HPDE6-E6E7 (cell line): Measurements from ENCODE around the gene FGF14.
"Not testable (repeated sequence)": the region's sequence is repeated elsewhere in the genome, so short reads cannot be mapped to it uniquely, and the experiment has no call there.

Experiments
- DNase-seq: peaks from one replicate; pipeline ENCODE4 v3.0.0; 2011; ENCODE audit warnings: missing footprints; ENCODE audit errors: extremely low spot score

Gene FGF14

GRCh38 chr13:102041544-102041943 lies 360.3 kb downstream of the FGF14 start:
- DNase-seq, result no peak

GRCh38 chr13:102040812-102041211 lies 361.0 kb downstream of the FGF14 start:
- no peak for DNase-seq

GRCh38 chr13:102039264-102039663 lies 362.6 kb downstream of the FGF14 start:
- no peak for DNase-seq

GRCh38 chr13:102038787-102039186 lies 363.1 kb downstream of the FGF14 start:
- no peak for DNase-seq

- no peak for DNase-seq
Measured at GRCh38 chr13:102035969-102036368, 365.9 kb downstream of the FGF14 start.

GRCh38 chr13:102033857-102034331 lies 368.0 kb downstream of the FGF14 start:
- DNase-seq, result no peak

GRCh38 chr13:102033386-102033785 lies 368.5 kb downstream of the FGF14 start:
- DNase-seq, result no peak

- DNase-seq, result no peak
Measured at GRCh38 chr13:102028868-102029267, 373.0 kb downstream of the FGF14 start.

GRCh38 chr13:102028206-102028605 lies 373.6 kb downstream of the FGF14 start:
- DNase-seq, result no peak

GRCh38 chr13:102021777-102022176 lies 380.1 kb downstream of the FGF14 start:
- DNase-seq, result no peak

GRCh38 chr13:102020611-102021216 lies 381.1 kb downstream of the FGF14 start:
- no peak for DNase-seq

- DNase-seq, result no peak
Measured at GRCh38 chr13:102018716-102019115, 383.1 kb downstream of the FGF14 start.

GRCh38 chr13:102017248-102017647 lies 384.6 kb downstream of the FGF14 start:
- no peak for DNase-seq

- no peak for DNase-seq
Measured at GRCh38 chr13:102012299-102013293, 389.3 kb downstream of the FGF14 start.

GRCh38 chr13:102011455-102011854 lies 390.4 kb downstream of the FGF14 start:
- not testable (repeated sequence) for DNase-seq

- no peak for DNase-seq
Measured at GRCh38 chr13:102003848-102004570, 397.8 kb downstream of the FGF14 start.

- no peak for DNase-seq
Measured at GRCh38 chr13:102002287-102002686, 399.6 kb downstream of the FGF14 start.

- DNase-seq, result no peak
Measured at GRCh38 chr13:102000764-102001163, 401.1 kb downstream of the FGF14 start.

- DNase-seq, result no peak
Measured at GRCh38 chr13:101998129-101998528, 403.7 kb downstream of the FGF14 start.

GRCh38 chr13:101996954-101997353 lies 404.9 kb downstream of the FGF14 start:
- DNase-seq, result no peak

GRCh38 chr13:101989798-101990350 lies 412.0 kb downstream of the FGF14 start:
- no peak for DNase-seq

GRCh38 chr13:101988140-101988539 lies 413.7 kb downstream of the FGF14 start:
- no peak for DNase-seq
